CD8-positive, alpha-beta memory T cell (primary cell): ENCODE data around the gene ADD2. TPM values are rescaled to one million over a fixed set of nuclear protein-coding genes. Genes with fewer than 3 reads are reported as not detected.

Experiments used
- CTCF ChIA-PET: fragments of 350-600 bp; sonication (Branson Sonifier 250); formaldehyde crosslinking; loops from one replicate; lab custom pipeline; 2021; ENCODE audit warnings: antibody characterized with exemption; lab: Charles Lee
- POLR2A ChIA-PET: fragments of 350-600 bp; sonication (Branson Sonifier 250); formaldehyde crosslinking; loops from one replicate; lab custom pipeline; 2021; ENCODE audit warnings: antibody characterized with exemption; lab: Charles Lee
- DNase-seq, 5 donors: peaks; one replicate each; pipeline versions ENCODE4 v3.0.0 to v3.0.0-alpha.2; 2020 to 2022; ENCODE audit warnings: mixed read lengths in 1 of 5
- H3K27ac ChIP-seq: one replicate; pipeline ENCODE4 v1.7.0; 2013; ENCODE audit warnings: low read depth, mild to moderate bottlenecking, low read length, moderate library complexity
- H3K27me3 ChIP-seq: 2 replicates; pipeline ENCODE4 v1.7.0; 2013; ENCODE audit warnings: low read length, mild to moderate bottlenecking; ENCODE audit not compliant: insufficient read depth, poor library complexity, severe bottlenecking
- H3K36me3 ChIP-seq: 2 replicates; pipeline ENCODE4 v1.7.0; 2013; ENCODE audit warnings: mild to moderate bottlenecking, low read length, moderate library complexity; ENCODE audit not compliant: insufficient read depth
- H3K4me1 ChIP-seq: 2 replicates; pipeline ENCODE4 v1.7.0; 2013; ENCODE audit warnings: mild to moderate bottlenecking, low read length, moderate library complexity; ENCODE audit not compliant: insufficient read depth
- H3K4me3 ChIP-seq: 2 replicates; pipeline ENCODE4 v1.7.0; 2013; ENCODE audit warnings: mild to moderate bottlenecking, low read length
- H3K9me3 ChIP-seq: 2 replicates; pipeline ENCODE4 v1.7.0; 2013; ENCODE audit warnings: mild to moderate bottlenecking, low read length
- H3K27ac Mint-ChIP-seq, 8 donors: one replicate each; pipeline ENCODE4 v1.8.0; 2020 to 2021; ENCODE audit warnings: mixed read lengths in 8 of 8, mild to moderate bottlenecking in 6 of 8, inconsistent platforms in 3 of 8, moderate library complexity in 3 of 8
- H3K27me3 Mint-ChIP-seq, 2 donors: one replicate each; pipeline ENCODE4 v1.8.0; 2020 to 2021; ENCODE audit warnings: mixed read lengths in 2 of 2, mild to moderate bottlenecking in 1 of 2, moderate library complexity in 1 of 2
- H3K36me3 Mint-ChIP-seq, 3 donors: one replicate each; pipeline ENCODE4 v1.8.0; 2020 to 2021; ENCODE audit warnings: mixed read lengths in 3 of 3, inconsistent platforms in 1 of 3, mild to moderate bottlenecking in 1 of 3
- H3K4me1 Mint-ChIP-seq, 3 donors: one replicate each; pipeline ENCODE4 v1.8.0; 2020 to 2021; ENCODE audit warnings: mixed read lengths in 3 of 3, inconsistent platforms in 1 of 3, mild to moderate bottlenecking in 1 of 3
- H3K4me3 Mint-ChIP-seq, 7 donors: one replicate each; pipeline ENCODE4 v1.8.0; 2020 to 2021; ENCODE audit warnings: mixed read lengths in 7 of 7, mild to moderate bottlenecking in 6 of 7, moderate library complexity in 4 of 7, inconsistent platforms in 2 of 7
- H3K9me3 Mint-ChIP-seq, 5 donors: one replicate each; pipeline ENCODE4 v1.8.0; 2020 to 2022; ENCODE audit warnings: mixed read lengths in 5 of 5, mild to moderate bottlenecking in 3 of 5, moderate library complexity in 2 of 5, inconsistent platforms in 1 of 5
- polyA plus RNA-seq: library from polyadenylated mRNA; unstranded; fragments of 300-500 nt; fragmentation: Illumina TruSeq; gene quantifications from one replicate; pipeline ENCODE4 v1.2.3, GENCODE V29; 2021
- total RNA-seq, 2 experiments: library from RNA; stranded (reverse); gene quantifications; one replicate each; pipeline ENCODE4 v1.2.3, GENCODE V29; 2021

ADD2 gene
- total and polyA plus RNA-seq, 3 experiments from 2014 or later, result 0.18 to 1.2 (median 0.74) TPM

DNA sequence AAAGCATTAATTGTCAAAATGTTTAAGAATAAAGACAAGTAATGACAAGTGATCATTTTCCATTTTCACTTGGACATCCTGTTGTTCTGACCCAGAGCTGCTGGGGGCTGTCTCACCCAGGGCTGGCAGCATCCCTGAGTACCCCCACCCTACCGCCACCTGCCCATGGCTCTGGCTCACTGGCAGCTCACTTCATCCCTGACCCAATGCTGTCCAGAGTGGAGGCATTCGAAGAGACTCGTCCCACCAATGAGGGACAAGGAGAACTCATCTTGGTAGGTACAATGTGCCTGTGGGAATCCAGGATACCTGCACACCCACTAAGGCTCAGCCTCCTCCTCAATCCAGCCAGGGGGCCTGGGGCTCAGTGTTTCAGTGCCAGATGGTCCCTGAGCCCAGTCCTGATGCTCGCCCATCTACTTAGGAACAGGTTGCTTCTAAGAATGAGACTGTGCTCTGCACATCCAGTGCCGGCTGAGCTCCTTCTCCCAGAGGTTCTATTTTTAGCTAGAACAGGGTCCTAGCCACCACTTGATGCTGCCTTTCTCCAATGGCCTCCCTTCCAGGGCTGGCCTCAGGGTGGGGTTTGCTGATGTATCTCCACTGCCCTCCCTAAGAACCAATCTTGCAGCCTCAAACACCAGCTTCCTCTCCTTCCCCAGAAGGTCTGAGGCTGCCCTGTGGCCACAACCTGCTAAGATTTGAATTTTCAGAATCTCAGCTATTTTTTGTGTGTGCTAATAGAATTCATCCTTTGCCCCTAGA, 53.7 kb downstream of the ADD2 start:
- H3K36me3 Mint-ChIP-seq, result no peaks in the 10 kb centered on the region
- no peak overlapping the region for H3K4me3 Mint-ChIP-seq
- H3K4me1 ChIP-seq, result no peaks in the 10 kb centered on the region
- H3K27me3 Mint-ChIP-seq, result peaks cover 2 to 4% of the 10 kb centered on the region in 2 donors
- no peaks in the 10 kb centered on the region for H3K9me3 Mint-ChIP-seq
- ChIA-PET POLR2A (no interaction called here), CTCF (no interaction called here)
- no peaks in the 10 kb centered on the region for H3K27me3 ChIP-seq
- no peaks in the 10 kb centered on the region for H3K4me1 Mint-ChIP-seq
- H3K4me3 ChIP-seq, result no peak overlapping the region
- no peak for DNase-seq
- no peaks in the 10 kb centered on the region for H3K36me3 ChIP-seq
- H3K27ac ChIP-seq, result no peak overlapping the region
- H3K9me3 ChIP-seq, result no peaks in the 10 kb centered on the region
- H3K27ac Mint-ChIP-seq, result no peak overlapping the region

- Mint-ChIP-seq H3K4me3 (no peak overlapping the region), H3K27ac (no peak overlapping the region), H3K27me3 (peaks cover 4 to 5% of the 10 kb centered on the region in 2 donors), H3K9me3 (no peaks in the 10 kb centered on the region), H3K4me1 (no peaks in the 10 kb centered on the region), H3K36me3 (no peaks in the 10 kb centered on the region)
- no peaks in the 10 kb centered on the region for H3K36me3 ChIP-seq
- H3K4me3 ChIP-seq, result no peak overlapping the region
- ChIA-PET POLR2A (no interaction called here), CTCF (no interaction called here)
- H3K27me3 ChIP-seq, result no peaks in the 10 kb centered on the region
- no peak overlapping the region for H3K27ac ChIP-seq
- DNase-seq, result no peak
- no peaks in the 10 kb centered on the region for H3K9me3 ChIP-seq
- H3K4me1 ChIP-seq, result no peaks in the 10 kb centered on the region
Observed at GRCh38 chr2:70712916-70713315, 55.1 kb downstream of the ADD2 start.

GRCh38 chr2:70711191-70711590, 56.8 kb downstream of the ADD2 start:
- Mint-ChIP-seq H3K27ac (no peak overlapping the region), H3K9me3 (no peaks in the 10 kb centered on the region), H3K4me1 (no peaks in the 10 kb centered on the region), H3K27me3 (peaks cover under 1 to 5% of the 10 kb centered on the region in 2 donors), H3K36me3 (no peaks in the 10 kb centered on the region), H3K4me3 (no peak overlapping the region)
- POLR2A ChIA-PET, result no interaction called here
- H3K9me3 ChIP-seq, result no peaks in the 10 kb centered on the region
- no peak overlapping the region for H3K27ac ChIP-seq
- H3K36me3 ChIP-seq, result no peaks in the 10 kb centered on the region
- CTCF ChIA-PET, result no interaction called here
- H3K4me3 ChIP-seq, result no peak overlapping the region
- no peaks in the 10 kb centered on the region for H3K27me3 ChIP-seq
- no peak for DNase-seq
- H3K4me1 ChIP-seq, result no peaks in the 10 kb centered on the region

- H3K36me3 ChIP-seq, result no peaks in the 10 kb centered on the region
- Mint-ChIP-seq H3K4me3 (no peak overlapping the region), H3K36me3 (no peaks in the 10 kb centered on the region), H3K27me3 (peaks cover 0 to 3% of the 10 kb centered on the region in 2 donors), H3K27ac (no peak overlapping the region), H3K9me3 (no peaks in the 10 kb centered on the region), H3K4me1 (no peaks in the 10 kb centered on the region)
- no peaks in the 10 kb centered on the region for H3K4me1 ChIP-seq
- DNase-seq, result no peak
- CTCF ChIA-PET, result no interaction called here
- no peaks in the 10 kb centered on the region for H3K27me3 ChIP-seq
- no peak overlapping the region for H3K27ac ChIP-seq
- H3K4me3 ChIP-seq, result no peak overlapping the region
- H3K9me3 ChIP-seq, result no peaks in the 10 kb centered on the region
- POLR2A ChIA-PET, result no interaction called here
Observed at GRCh38 chr2:70710038-70710690, 57.8 kb downstream of the ADD2 start.

DNA sequence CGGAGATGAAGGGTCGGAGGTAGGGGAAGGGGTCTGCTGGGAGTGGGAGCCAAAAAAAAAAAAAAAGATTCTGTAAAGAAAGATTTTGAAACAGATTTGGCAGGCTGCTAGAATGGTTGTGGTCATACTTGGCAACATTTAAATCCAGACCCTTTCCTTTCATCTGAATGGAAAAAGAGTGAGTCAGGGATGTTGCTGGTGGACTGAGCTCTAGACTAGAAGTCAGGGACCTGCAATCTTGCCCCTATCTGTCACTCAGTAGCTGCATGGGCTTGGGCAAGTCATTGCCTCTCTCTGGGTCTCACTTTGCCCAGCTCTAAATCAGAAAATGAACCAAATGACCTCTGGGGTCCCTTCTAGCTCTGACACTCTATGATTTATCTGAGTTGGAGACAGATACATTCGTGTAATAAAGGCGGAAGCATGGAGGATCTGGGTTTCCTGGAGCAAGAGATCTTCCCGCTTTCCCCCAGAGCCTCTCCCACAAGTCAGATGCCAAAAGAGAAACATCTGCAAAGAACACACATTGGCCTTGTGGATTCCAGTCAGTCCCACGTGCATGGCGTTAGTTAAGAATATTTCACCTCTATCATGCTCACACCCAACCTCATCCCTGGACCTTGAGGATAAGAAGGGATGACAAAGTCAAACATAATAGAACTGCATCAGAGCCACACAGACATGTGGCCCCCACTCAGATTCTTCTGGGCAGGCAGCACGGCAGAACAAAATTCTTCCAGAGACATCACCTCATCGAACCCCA, 58.5 kb downstream of the ADD2 start:
- Mint-ChIP-seq H3K4me1 (no peaks in the 10 kb centered on the region), H3K27ac (no peak overlapping the region), H3K4me3 (no peak overlapping the region), H3K36me3 (no peaks in the 10 kb centered on the region), H3K9me3 (no peaks in the 10 kb centered on the region), H3K27me3 (peaks cover 0 to 5% of the 10 kb centered on the region in 2 donors)
- no peaks in the 10 kb centered on the region for H3K4me1 ChIP-seq
- DNase-seq, result no peak
- H3K9me3 ChIP-seq, result no peaks in the 10 kb centered on the region
- no peak overlapping the region for H3K27ac ChIP-seq
- H3K27me3 ChIP-seq, result no peaks in the 10 kb centered on the region
- ChIA-PET CTCF (no interaction called here), POLR2A (no interaction called here)
- no peaks in the 10 kb centered on the region for H3K36me3 ChIP-seq
- H3K4me3 ChIP-seq, result no peak overlapping the region

- H3K9me3 Mint-ChIP-seq, result no peaks in the 10 kb centered on the region
- H3K27ac Mint-ChIP-seq, result no peak overlapping the region
- no peaks in the 10 kb centered on the region for H3K4me1 Mint-ChIP-seq
- ChIA-PET POLR2A (no interaction called here), CTCF (no interaction called here)
- no peaks in the 10 kb centered on the region for H3K36me3 Mint-ChIP-seq
- no peak overlapping the region for H3K27ac ChIP-seq
- H3K4me3 Mint-ChIP-seq, result no peak overlapping the region
- no peaks in the 10 kb centered on the region for H3K4me1 ChIP-seq
- DNase-seq, result no peak
- peaks cover 0 to 5% of the 10 kb centered on the region in 2 donors for H3K27me3 Mint-ChIP-seq
- H3K4me3 ChIP-seq, result no peak overlapping the region
- no peaks in the 10 kb centered on the region for H3K9me3 ChIP-seq
- H3K36me3 ChIP-seq, result no peaks in the 10 kb centered on the region
- H3K27me3 ChIP-seq, result no peaks in the 10 kb centered on the region
Observed at GRCh38 chr2:70708376-70709199, 59.4 kb downstream of the ADD2 start.

- Mint-ChIP-seq H3K4me3 (no peak overlapping the region), H3K27me3 (peaks cover 0 to 5% of the 10 kb centered on the region in 2 donors), H3K27ac (no peak overlapping the region), H3K36me3 (no peaks in the 10 kb centered on the region), H3K9me3 (no peaks in the 10 kb centered on the region), H3K4me1 (no peaks in the 10 kb centered on the region)
- no peaks in the 10 kb centered on the region for H3K9me3 ChIP-seq
- DNase-seq, result no peak
- no peak overlapping the region for H3K4me3 ChIP-seq
- H3K4me1 ChIP-seq, result no peaks in the 10 kb centered on the region
- H3K27ac ChIP-seq, result no peak overlapping the region
- H3K27me3 ChIP-seq, result no peaks in the 10 kb centered on the region
- no peaks in the 10 kb centered on the region for H3K36me3 ChIP-seq
- POLR2A ChIA-PET, result no interaction called here
- CTCF ChIA-PET, result no interaction called here
Observed at GRCh38 chr2:70707706-70708105, 60.3 kb downstream of the ADD2 start.
